Stomach (tissue), 9 donors: ENCODE data around the gene ROBO1. TPM values are rescaled to one million over a fixed set of nuclear protein-coding genes. Genes with fewer than 3 reads are reported as not detected.

ENCODE experiments used
- DNase-seq, 2 donors: peaks; one replicate each; pipeline versions ENCODE4 v3.0.0 to v3.0.0-alpha.2; 2013 to 2019
- H3K27ac ChIP-seq, 5 donors: fragments of 200-600 bp in 4 of 5; sonication (generic) in 4 of 5; one replicate each; pipeline ENCODE4 v1.5.1; 2013 to 2019; ENCODE audit warnings: mild to moderate bottlenecking in 1 of 5, moderate library complexity in 1 of 5
- H3K27me3 ChIP-seq, 3 donors: fragments of 200-600 bp; sonication (generic); one replicate each; pipeline ENCODE4 v1.5.1; 2017 to 2019; ENCODE audit warnings: mixed run types in 1 of 3
- H3K36me3 ChIP-seq, 4 donors: fragments of 200-600 bp; sonication (generic); 1 replicate in 3 of 4; 2 replicates in 1 of 4; pipeline ENCODE4 v1.5.1; 2016 to 2019
- H3K4me1 ChIP-seq, 4 donors: fragments of 200-600 bp; sonication (generic); one replicate each; pipeline ENCODE4 v1.5.1; 2016 to 2019
- H3K4me3 ChIP-seq, 4 donors: fragments of 200-600 bp; sonication (generic) in 3 of 4; one replicate each; pipeline ENCODE4 v1.5.1; 2016 to 2019; ENCODE audit warnings: mild to moderate bottlenecking in 1 of 4
- H3K9me3 ChIP-seq, 4 donors: fragments of 200-600 bp; sonication (generic); one replicate each; pipeline ENCODE4 v1.5.1; 2016 to 2019
- CTCF ChIP-seq, 7 experiments: fragments of 450-650 bp in 4 of 7; fragments of 200-600 bp in 3 of 7; sonication (generic) in 3 of 7; IDR thresholded peaks; one replicate each; pipeline ENCODE4 v1.5.1; 2016 to 2019; ENCODE audit warnings: antibody characterized with exemption in 7 of 7, control low read depth in 2 of 7, mild to moderate bottlenecking in 1 of 7
- EP300 ChIP-seq: sonication (generic); formaldehyde crosslinking; IDR thresholded peaks from one replicate; pipeline ENCODE4 v1.6.1; 2017; ENCODE audit warnings: antibody characterized with exemption
- POLR2A ChIP-seq, 4 donors: fragments of 450-650 bp; IDR thresholded peaks; one replicate each; pipeline ENCODE4 v1.6.1; 2016; ENCODE audit warnings: antibody characterized with exemption in 4 of 4, control low read depth in 2 of 4, mild to moderate bottlenecking in 1 of 4, moderate library complexity in 1 of 4
- POLR2AphosphoS5 ChIP-seq, 3 donors: sonication (generic); formaldehyde crosslinking; IDR thresholded peaks; one replicate each; pipeline ENCODE4 v1.6.1; 2016; ENCODE audit warnings: antibody characterized with exemption in 3 of 3
- WGBS, 5 donors: extraction: QIAGEN DNeasy Blood & Tissue Kit in 3 of 5; methylation state at CpG; one replicate each; pipeline versions ENCODE4 v1.1.5 to v1.1.7; 2013 to 2018; 5-methylcytosine and 5-hydroxymethylcytosine counted together
- intact Hi-C: fragments of 100-400 bp; cut with DNase I; formaldehyde crosslinking; loops from one replicate; pipeline ENCODE4 v1.15.1; 2023; ENCODE audit warnings: low total_unique reads
- polyA plus RNA-seq, 3 donors: library from polyadenylated mRNA; stranded (reverse); fragments of 200-250 nt; gene quantifications; one replicate each; pipeline ENCODE4 v1.2.3, GENCODE V29; 2013
- total RNA-seq, 5 donors: library from RNA; depleted of rRNA; stranded (reverse); fragments of >200 nt; gene quantifications; one replicate each; pipeline versions ENCODE4 v1.1.0 to v1.2.3, GENCODE V29; 2014 to 2016
- donor health status: healthy with polysubstance abuse.
- donor health status: Bipolar disorder and iron deficiency.
- donor health status: healthy.

ROBO1 gene
- total and polyA plus RNA-seq, 8 donors: 2.0 to 174 (median 4.5) TPM

DNA sequence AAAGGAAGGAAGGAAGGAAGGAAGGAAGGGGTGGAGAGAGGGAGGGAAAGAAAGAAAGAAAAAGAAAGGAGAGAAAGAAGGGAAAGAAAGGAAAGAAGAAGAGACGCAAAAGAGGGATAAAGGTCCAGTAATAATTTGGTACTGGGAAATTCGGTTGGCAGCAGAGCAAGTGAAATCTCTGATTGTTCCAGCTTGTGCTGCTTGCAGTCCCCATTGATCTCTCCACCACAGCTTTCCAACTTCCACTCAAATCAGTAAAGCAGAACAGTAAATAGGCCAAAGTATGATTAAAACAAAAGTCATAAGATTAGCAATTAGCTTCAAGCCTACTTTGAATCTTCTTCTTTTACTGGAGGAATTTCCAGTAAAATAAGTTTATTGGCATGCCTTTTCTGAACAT lies 357.2 kb downstream of the ROBO1 start:
- DNase-seq: no peak
- intact Hi-C loops: no loop called here
- TF ChIP-seq POLR2A (IDR thresholded peaks at IDR 0.05) (no peak), POLR2AphosphoS5 (IDR thresholded peaks at IDR 0.05) (no peak), CTCF (IDR thresholded peaks at IDR 0.05) (no peak), EP300 (no peak)
- H3K9me3 ChIP-seq: no peaks in the 10 kb centered on the region
- WGBS, 5 donors: 70 to 81% (median 76%) methylated on average over 2 of the region's 2 CpGs
- H3K4me1 ChIP-seq: no peaks in the 10 kb centered on the region
- H3K36me3 ChIP-seq: no peaks in the 10 kb centered on the region
- H3K4me3 ChIP-seq: no peak overlapping the region
- no peaks in the 10 kb centered on the region for H3K27me3 ChIP-seq
- H3K27ac ChIP-seq: no peak overlapping the region

GRCh38 chr3:79410136-79410535 lies 357.7 kb downstream of the ROBO1 start:
- 59 to 86% (median 74%) methylated on average over 2 of the region's 2 CpGs for WGBS, 5 donors
- no peak overlapping the region for H3K4me3 ChIP-seq

GRCh38 chr3:79406175-79406574 lies 361.6 kb downstream of the ROBO1 start:
- DNase-seq: no peak
- H3K4me1 ChIP-seq: no peaks in the 10 kb centered on the region
- TF ChIP-seq CTCF (IDR thresholded peaks at IDR 0.05): no peak
- no peak for TF ChIP-seq POLR2A (IDR thresholded peaks at IDR 0.05)
- no peak for TF ChIP-seq POLR2AphosphoS5 (IDR thresholded peaks at IDR 0.05)
- no peak for TF ChIP-seq EP300
- H3K27me3 ChIP-seq: no peaks in the 10 kb centered on the region
- intact Hi-C loops: no loop called here
- H3K36me3 ChIP-seq: no peaks in the 10 kb centered on the region
- WGBS, 5 donors: 60 to 85% (median 70%) methylated on average over 2 of the region's 2 CpGs
- no peak overlapping the region for H3K27ac ChIP-seq
- H3K9me3 ChIP-seq: no peaks in the 10 kb centered on the region
- no peak overlapping the region for H3K4me3 ChIP-seq

More at GRCh38 chr3:79410136-79410535, 357.7 kb downstream of the ROBO1 start:
- no peak for DNase-seq
- Histone ChIP-seq H3K27ac (no peak overlapping the region), H3K4me1 (no peaks in the 10 kb centered on the region), H3K27me3 (no peaks in the 10 kb centered on the region), H3K36me3 (no peaks in the 10 kb centered on the region), H3K9me3 (no peaks in the 10 kb centered on the region)
- intact Hi-C loops: no loop called here
- TF ChIP-seq EP300: no peak
- TF ChIP-seq POLR2A (IDR thresholded peaks at IDR 0.05): no peak
- no peak for TF ChIP-seq POLR2AphosphoS5 (IDR thresholded peaks at IDR 0.05)
- TF ChIP-seq CTCF (IDR thresholded peaks at IDR 0.05): no peak

DNA sequence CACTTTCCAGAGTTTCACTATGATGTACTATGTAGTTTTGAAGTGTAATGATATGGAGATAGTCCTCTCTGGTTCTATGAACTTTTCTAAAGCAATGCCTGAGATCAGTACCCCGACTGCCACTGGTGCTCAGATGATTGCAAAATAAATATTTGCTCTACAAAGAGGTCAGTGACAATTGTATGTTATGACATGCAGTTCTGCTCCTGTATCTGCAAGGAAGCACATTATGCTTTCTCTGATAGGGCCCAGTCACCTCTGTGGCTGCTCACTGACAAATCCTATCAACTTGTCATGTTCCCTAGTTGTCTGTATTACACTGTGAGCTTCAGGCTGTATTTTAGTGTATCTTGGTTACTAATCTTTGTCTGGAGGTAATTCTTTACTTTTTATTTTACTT lies 362.6 kb downstream of the ROBO1 start:
- Histone ChIP-seq H3K4me3 (no peak overlapping the region), H3K36me3 (no peaks in the 10 kb centered on the region), H3K27me3 (no peaks in the 10 kb centered on the region), H3K27ac (no peak overlapping the region), H3K9me3 (no peaks in the 10 kb centered on the region), H3K4me1 (no peaks in the 10 kb centered on the region)
- 16 to 38% (median 20%) methylated on average over 1 of the region's 1 CpG for WGBS, 5 donors
- DNase-seq: no peak
- intact Hi-C loops: no loop called here
- TF ChIP-seq EP300 (no peak), POLR2AphosphoS5 (IDR thresholded peaks at IDR 0.05) (no peak), POLR2A (IDR thresholded peaks at IDR 0.05) (no peak), CTCF (IDR thresholded peaks at IDR 0.05) (no peak)
